HFFc6 (cell line): ENCODE results near the gene COL19A1. TPM values are rescaled to one million over a fixed set of nuclear protein-coding genes. Genes with fewer than 3 reads are reported as not detected.
"Not testable (repeated sequence)": the region's sequence is repeated elsewhere in the genome, so short reads cannot be mapped to it uniquely, and the experiment has no call there.

ENCODE experiments used
- DNase-seq: peaks from one replicate; pipeline ENCODE4 v3.0.0-alpha.2; 2018
- H3K27ac Mint-ChIP-seq: 2 replicates; pipeline ENCODE4 v1.8.0; 2020; ENCODE audit warnings: mild to moderate bottlenecking, mixed read lengths
- H3K27me3 Mint-ChIP-seq: 2 replicates; pipeline ENCODE4 v1.8.0; 2021; ENCODE audit warnings: mild to moderate bottlenecking, moderate library complexity, mixed read lengths; ENCODE audit not compliant: insufficient read depth
- H3K36me3 Mint-ChIP-seq: 2 replicates; pipeline ENCODE4 v1.8.0; 2021; ENCODE audit warnings: low read depth, mixed read lengths
- H3K4me1 Mint-ChIP-seq: 2 replicates; pipeline ENCODE4 v1.8.0; 2020; ENCODE audit warnings: low read depth, mixed read lengths
- H3K4me3 Mint-ChIP-seq: 2 replicates; pipeline ENCODE4 v1.8.0; 2020; ENCODE audit warnings: mild to moderate bottlenecking, moderate library complexity, mixed read lengths
- H3K9me3 Mint-ChIP-seq: 2 replicates; pipeline ENCODE4 v1.8.0; 2020; ENCODE audit warnings: mild to moderate bottlenecking, mixed read lengths
- CTCF ChIP-seq: fragments of 200-600 bp; sonication (generic); IDR thresholded peaks from 2 replicates; pipeline ENCODE4 v1.5.0; 2021; ENCODE audit warnings: antibody characterized with exemption, mild to moderate bottlenecking
- total RNA-seq, 6 experiments: library from RNA; stranded (reverse); fragmentation: NEBNext Ultra II Directional; extraction: Animal tissue kit (Norgen Biotek cat#: 25700); gene quantifications; 2 replicates in 1 of 6; 3 replicates in 5 of 6; pipeline ENCODE4 v1.2.3, GENCODE V29; 2021

COL19A1 gene
- total RNA-seq, 6 experiments from 2014 or later = not detected

DNA sequence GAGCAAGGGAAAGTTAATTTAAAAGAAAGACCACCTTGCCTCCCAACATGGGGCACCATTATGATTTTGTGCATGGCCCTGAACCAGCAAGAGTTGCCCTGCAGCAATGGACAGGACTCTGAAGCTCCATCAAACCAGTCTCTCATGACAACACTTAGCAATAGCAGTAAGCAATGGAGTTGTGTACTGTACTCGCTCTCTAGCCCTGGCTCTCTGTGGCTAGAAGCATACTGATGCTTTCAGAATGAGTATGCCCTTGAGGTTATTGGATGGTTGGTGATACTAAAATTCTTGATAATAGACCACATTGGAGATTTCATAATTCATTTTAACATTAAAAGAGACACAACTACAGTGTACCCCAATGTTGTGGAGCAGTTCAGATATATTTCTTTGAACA lies 46.3 kb upstream of the COL19A1 start:
- H3K9me3 Mint-ChIP-seq = no peaks in the 10 kb centered on the region
- no peak overlapping the region for H3K27ac Mint-ChIP-seq
- no peaks in the 10 kb centered on the region for H3K36me3 Mint-ChIP-seq
- no peaks in the 10 kb centered on the region for H3K4me1 Mint-ChIP-seq
- no peak overlapping the region for H3K4me3 Mint-ChIP-seq
- DNase-seq = no peak
- TF ChIP-seq CTCF = no peak
- H3K27me3 Mint-ChIP-seq = peaks cover 4% of the 10 kb centered on the region

DNA sequence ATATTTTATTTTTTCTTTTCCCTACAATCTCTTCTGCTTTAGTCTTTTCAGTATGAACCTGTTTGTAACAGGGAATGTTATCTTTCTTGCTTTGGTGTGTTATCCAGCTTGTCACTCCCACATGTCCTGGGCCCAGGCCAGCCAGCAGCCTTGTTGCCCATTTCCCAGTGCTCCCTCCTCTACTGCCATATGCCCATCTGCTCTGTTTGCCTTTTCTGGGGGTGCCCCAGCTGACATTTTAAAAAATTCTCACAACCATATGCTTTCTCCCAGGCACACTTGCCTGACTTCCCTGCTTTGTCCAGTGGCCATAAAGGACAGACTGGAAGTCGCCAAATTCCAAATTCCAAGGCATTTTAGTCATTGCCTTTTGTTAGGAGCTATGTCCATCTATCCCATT lies 45.9 kb upstream of the COL19A1 start:
- Mint-ChIP-seq H3K4me1 (no peaks in the 10 kb centered on the region), H3K4me3 (no peak overlapping the region), H3K27me3 (peaks cover 4% of the 10 kb centered on the region), H3K9me3 (no peaks in the 10 kb centered on the region), H3K36me3 (no peaks in the 10 kb centered on the region), H3K27ac (no peak overlapping the region)
- no peak for DNase-seq
- no peak for TF ChIP-seq CTCF

DNA sequence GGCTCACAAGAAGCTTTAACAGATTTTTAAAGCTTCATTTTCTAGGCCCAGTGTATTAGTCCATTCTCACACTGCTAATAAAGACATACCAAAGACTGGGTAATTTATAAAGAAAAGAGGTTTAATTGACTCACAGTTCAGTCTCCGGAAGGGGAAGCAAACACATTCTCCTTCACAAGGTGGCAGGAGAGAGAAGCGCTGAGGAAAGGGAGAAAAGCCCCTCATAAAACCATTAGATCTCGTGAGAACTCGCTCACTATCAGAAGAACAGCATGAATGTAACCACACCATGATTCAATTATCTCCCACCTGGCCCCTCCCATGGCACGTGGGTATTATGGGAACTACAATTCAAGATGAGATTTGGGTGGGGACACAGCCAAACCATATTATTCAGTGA lies 42.0 kb upstream of the COL19A1 start:
- H3K4me3 Mint-ChIP-seq, DNase-seq, H3K27ac Mint-ChIP-seq, H3K27me3 Mint-ChIP-seq, H3K9me3 Mint-ChIP-seq, H3K36me3 Mint-ChIP-seq, H3K4me1 Mint-ChIP-seq: not testable (repeated sequence)

- Mint-ChIP-seq H3K9me3 (no peaks in the 10 kb centered on the region), H3K4me1 (peaks cover 6% of the 10 kb centered on the region; the same call in 1 of the 2 replicates)
- TF ChIP-seq CTCF = no peak
These were observed 40.5 kb upstream of the COL19A1 start for GRCh38 chr6:69825904-69826303.

DNA sequence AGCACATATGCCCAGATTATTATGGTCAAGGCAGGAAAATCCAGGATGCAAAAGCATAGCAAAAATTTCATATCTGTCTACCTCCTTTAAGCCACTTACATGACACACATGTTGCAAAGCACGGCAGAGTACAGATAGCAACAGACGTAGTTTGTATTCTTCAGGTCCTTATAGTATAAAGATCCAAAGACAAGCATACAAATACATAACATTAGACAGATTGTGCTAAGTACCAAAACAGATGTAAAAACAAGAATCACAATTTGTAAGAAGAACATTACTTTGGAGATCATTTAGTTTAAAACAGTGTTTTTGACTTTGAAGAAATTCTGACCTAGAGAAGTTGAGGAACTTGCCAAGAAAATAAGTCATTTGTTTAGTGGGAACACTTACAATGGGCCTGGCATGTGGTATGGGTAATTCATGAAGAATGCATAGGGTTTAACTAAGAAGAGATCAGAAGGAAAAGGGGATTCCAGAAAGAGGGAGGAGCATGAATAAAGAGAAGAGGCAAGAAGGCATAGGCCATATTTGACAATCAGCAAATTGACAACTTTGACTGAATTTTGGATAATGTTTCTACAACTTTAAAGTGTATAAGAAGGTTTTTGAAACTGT lies 39.0 kb upstream of the COL19A1 start:
- DNase-seq = no peak
- no peaks in the 10 kb centered on the region for H3K36me3 Mint-ChIP-seq
- no peak for TF ChIP-seq CTCF
- H3K4me1 Mint-ChIP-seq = peaks cover 6% of the 10 kb centered on the region; the same call in 1 of the 2 replicates
- no peak overlapping the region for H3K27ac Mint-ChIP-seq
- H3K27me3 Mint-ChIP-seq = 0 out of 2 replicates have a peak, but pooled peaks cover 2% of the 10 kb centered on the region
- no peak overlapping the region for H3K4me3 Mint-ChIP-seq
- no peaks in the 10 kb centered on the region for H3K9me3 Mint-ChIP-seq

More at GRCh38 chr6:69825904-69826303, 40.5 kb upstream of the COL19A1 start:
- no peaks in the 10 kb centered on the region for H3K27me3 Mint-ChIP-seq
- H3K4me3 Mint-ChIP-seq = no peak overlapping the region
- no peak for DNase-seq
- no peaks in the 10 kb centered on the region for H3K36me3 Mint-ChIP-seq
- H3K27ac Mint-ChIP-seq = no peak overlapping the region

GRCh38 chr6:69832558-69832957 lies 33.8 kb upstream of the COL19A1 start:
- H3K4me3 Mint-ChIP-seq = no peak overlapping the region

More at GRCh38 chr6:69832558-69832957, 33.8 kb upstream of the COL19A1 start:
- Mint-ChIP-seq H3K4me1 (peaks cover 2% of the 10 kb centered on the region; the same call in 1 of the 2 replicates), H3K9me3 (no peaks in the 10 kb centered on the region), H3K27ac (no peak overlapping the region), H3K27me3 (0 out of 2 replicates have a peak, but pooled peaks cover 2% of the 10 kb centered on the region), H3K36me3 (no peaks in the 10 kb centered on the region)
- DNase-seq = no peak
- TF ChIP-seq CTCF = no peak
